Peyer's patch (tissue), 4 donors: ENCODE measurements around the gene TIAM1. TPM values are rescaled to one million over a fixed set of nuclear protein-coding genes. Genes with fewer than 3 reads are reported as not detected.
A peak's percentile ranks its signal among the peaks of the same experiment; 100 is the strongest.

ENCODE experiments used
- DNase-seq, 3 donors: peaks; one replicate each; pipeline ENCODE4 v3.0.0-alpha.2; 2017 to 2019
- H3K27ac ChIP-seq, 4 donors: fragments of 200-600 bp; sonication (generic); one replicate each; pipeline ENCODE4 v1.5.1; 2016 to 2019
- H3K27me3 ChIP-seq, 2 donors: fragments of 200-600 bp; sonication (generic); one replicate each; pipeline ENCODE4 v1.5.1; 2019
- H3K36me3 ChIP-seq, 3 donors: fragments of 200-600 bp; sonication (generic); one replicate each; pipeline ENCODE4 v1.5.1; 2016 to 2019
- H3K4me1 ChIP-seq, 4 donors: fragments of 200-600 bp; sonication (generic); one replicate each; pipeline ENCODE4 v1.5.1; 2016 to 2019
- H3K4me3 ChIP-seq, 4 donors: fragments of 200-600 bp; sonication (generic); 1 replicate in 3 of 4; 2 replicates in 1 of 4; pipeline ENCODE4 v1.5.1; 2016 to 2019; ENCODE audit warnings: mild to moderate bottlenecking in 1 of 4
- H3K9me3 ChIP-seq, 4 donors: fragments of 200-600 bp; sonication (generic); one replicate each; pipeline ENCODE4 v1.5.1; 2016 to 2019; ENCODE audit warnings: mild to moderate bottlenecking in 1 of 4
- CTCF ChIP-seq, 6 experiments: fragments of 450-650 bp in 4 of 6; fragments of 200-600 bp in 2 of 6; sonication (generic) in 1 of 6; IDR thresholded peaks; one replicate each; pipeline ENCODE4 v1.5.1; 2017 to 2019; ENCODE audit warnings: antibody characterized with exemption in 6 of 6, mild to moderate bottlenecking in 3 of 6, moderate library complexity in 1 of 6
- POLR2A ChIP-seq, 2 donors: fragments of 450-650 bp; IDR thresholded peaks; one replicate each; pipeline ENCODE4 v1.5.1; 2017; ENCODE audit warnings: antibody characterized with exemption in 2 of 2, mild to moderate bottlenecking in 2 of 2, moderate library complexity in 2 of 2
- total RNA-seq, 4 donors: library from RNA; depleted of rRNA; stranded (reverse); fragments of >200 nt; gene quantifications; one replicate each; pipeline ENCODE4 v1.1.0, GENCODE V29; 2016

The TIAM1 gene
- total RNA-seq, 4 donors from 2014 or later: 1.4 to 13.2 (median 2.9) TPM

- H3K4me3 ChIP-seq: no peak overlapping the region
- no peak for DNase-seq
- no peak overlapping the region for H3K27ac ChIP-seq
- H3K36me3 ChIP-seq: no peaks in the 10 kb centered on the region
- no peaks in the 10 kb centered on the region for H3K4me1 ChIP-seq
- TF ChIP-seq CTCF (IDR thresholded peaks at IDR 0.05) (no peak), POLR2A (IDR thresholded peaks at IDR 0.05) (no peak)
- H3K27me3 ChIP-seq: no peaks in the 10 kb centered on the region
- no peaks in the 10 kb centered on the region for H3K9me3 ChIP-seq
Measured at GRCh38 chr21:31135531-31136184, 208.4 kb downstream of the TIAM1 start.

GRCh38 chr21:31133243-31133830 is 210.7 kb downstream of the TIAM1 start:
- H3K36me3 ChIP-seq: no peaks in the 10 kb centered on the region
- H3K27me3 ChIP-seq: no peaks in the 10 kb centered on the region
- DNase-seq: no peak
- H3K9me3 ChIP-seq: no peaks in the 10 kb centered on the region
- no peak for TF ChIP-seq POLR2A (IDR thresholded peaks at IDR 0.05)
- TF ChIP-seq CTCF (IDR thresholded peaks at IDR 0.05): no peak
- no peak overlapping the region for H3K27ac ChIP-seq
- no peak overlapping the region for H3K4me3 ChIP-seq
- no peaks in the 10 kb centered on the region for H3K4me1 ChIP-seq

- no peaks in the 10 kb centered on the region for H3K27me3 ChIP-seq
- H3K4me1 ChIP-seq: no peaks in the 10 kb centered on the region
- no peak overlapping the region for H3K4me3 ChIP-seq
- DNase-seq: peak in 2 of 3 donors; percentile 35 to 63
- H3K9me3 ChIP-seq: no peaks in the 10 kb centered on the region
- H3K36me3 ChIP-seq: no peaks in the 10 kb centered on the region
- no peak for TF ChIP-seq POLR2A (IDR thresholded peaks at IDR 0.05)
- TF ChIP-seq CTCF (IDR thresholded peaks at IDR 0.05): no peak
- H3K27ac ChIP-seq: no peak overlapping the region
Measured at GRCh38 chr21:31132574-31133242, 211.4 kb downstream of the TIAM1 start.

- TF ChIP-seq POLR2A (IDR thresholded peaks at IDR 0.05) (no peak), CTCF (IDR thresholded peaks at IDR 0.05) (no peak)
- H3K4me3 ChIP-seq: no peak overlapping the region
- no peak for DNase-seq
- H3K27me3 ChIP-seq: no peaks in the 10 kb centered on the region
- no peaks in the 10 kb centered on the region for H3K36me3 ChIP-seq
- no peaks in the 10 kb centered on the region for H3K4me1 ChIP-seq
- H3K27ac ChIP-seq: no peak overlapping the region
- no peaks in the 10 kb centered on the region for H3K9me3 ChIP-seq
Measured at GRCh38 chr21:31130821-31131220, 213.2 kb downstream of the TIAM1 start.

GRCh38 chr21:31128234-31128633 is 215.8 kb downstream of the TIAM1 start:
- Histone ChIP-seq H3K36me3 (no peaks in the 10 kb centered on the region), H3K4me1 (no peaks in the 10 kb centered on the region), H3K27me3 (no peaks in the 10 kb centered on the region), H3K27ac (no peak overlapping the region), H3K4me3 (no peak overlapping the region), H3K9me3 (no peaks in the 10 kb centered on the region)
- TF ChIP-seq CTCF (IDR thresholded peaks at IDR 0.05) (no peak), POLR2A (IDR thresholded peaks at IDR 0.05) (no peak)
- DNase-seq: no peak
